GM21737 (cell line): ENCODE data around the gene CACNA1B.

ENCODE experiments used
- ATAC-seq: cut with Tn5 transposase; IDR thresholded peaks from one replicate; pipeline ENCODE4 v1.9.1; 2021; ENCODE audit warnings: mild to moderate bottlenecking, moderate library complexity; ENCODE audit not compliant: unreplicated experiment

Gene CACNA1B

GRCh38 chr9:138025908-138026307 lies 148.3 kb downstream of the CACNA1B start:
- no peak for ATAC-seq

- no peak for ATAC-seq
Observed at GRCh38 chr9:138028596-138028995, 151.0 kb downstream of the CACNA1B start.

GRCh38 chr9:138031186-138031585 lies 153.6 kb downstream of the CACNA1B start:
- ATAC-seq, result no peak

GRCh38 chr9:138033950-138034349 lies 156.4 kb downstream of the CACNA1B start:
- ATAC-seq, result no peak

GRCh38 chr9:138037140-138037539 lies 159.6 kb downstream of the CACNA1B start:
- ATAC-seq, result no peak

GRCh38 chr9:138038244-138038671 lies 160.7 kb downstream of the CACNA1B start:
- no peak for ATAC-seq

GRCh38 chr9:138040446-138041430 lies 163.2 kb downstream of the CACNA1B start:
- no peak for ATAC-seq

- ATAC-seq, result no peak
Observed at GRCh38 chr9:138042146-138042545, 164.6 kb downstream of the CACNA1B start.

GRCh38 chr9:138042640-138043039 lies 165.1 kb downstream of the CACNA1B start:
- ATAC-seq, result no peak

- no peak for ATAC-seq
Observed at GRCh38 chr9:138043061-138043410, 165.5 kb downstream of the CACNA1B start.

- ATAC-seq, result no peak
Observed at GRCh38 chr9:138043411-138044345, 166.1 kb downstream of the CACNA1B start.

- ATAC-seq, result no peak
Observed at GRCh38 chr9:138044485-138045383, 167.2 kb downstream of the CACNA1B start.

GRCh38 chr9:138045541-138046490 lies 168.2 kb downstream of the CACNA1B start:
- no peak for ATAC-seq

- no peak for ATAC-seq
Observed at GRCh38 chr9:138046641-138047301, 169.2 kb downstream of the CACNA1B start.

- no peak for ATAC-seq
Observed at GRCh38 chr9:138047469-138048040, 170.0 kb downstream of the CACNA1B start.

- ATAC-seq, result no peak
Observed at GRCh38 chr9:138048184-138048583, 170.6 kb downstream of the CACNA1B start.

GRCh38 chr9:138049085-138049778 lies 171.7 kb downstream of the CACNA1B start:
- ATAC-seq, result no peak
